HepG2 (cell line): ENCODE measurements around the gene TCAIM. TPM values are rescaled to one million over a fixed set of nuclear protein-coding genes. Genes with fewer than 3 reads are reported as not detected.

Experiments
- CENPX ChIP-seq: sonication (generic); formaldehyde crosslinking; IDR thresholded peaks from 2 replicates; pipeline ENCODE4 v1.9.0; 2021; ENCODE audit warnings: mild to moderate bottlenecking, missing genetic modification reagents, moderate library complexity
- CREB1 ChIP-seq, 2 experiments: fragments of 450-650 bp in 1 of 2; IDR thresholded peaks; 2 replicates each; pipeline ENCODE4 v1.6.1; 2016 to 2017; ENCODE audit warnings: control low read depth in 1 of 2, mild to moderate bottlenecking in 1 of 2, missing compliant biosample characterization in 1 of 2, missing genetic modification characterization in 1 of 2
- HNRNPUL1 ChIP-seq: fragments of 200-400 bp; formaldehyde crosslinking; IDR thresholded peaks from 2 replicates; pipeline ENCODE4 v1.6.1; 2017; ENCODE audit warnings: low read depth, mild to moderate bottlenecking, low read length, moderate library complexity
- JUN ChIP-seq: sonication (generic); formaldehyde crosslinking; IDR thresholded peaks from 2 replicates; pipeline ENCODE4 v1.4.0; 2020; ENCODE audit warnings: mild to moderate bottlenecking, missing genetic modification reagents
- KIAA2018 ChIP-seq: sonication (generic); formaldehyde crosslinking; IDR thresholded peaks from 2 replicates; pipeline ENCODE4 v1.5.0; 2020; ENCODE audit warnings: mild to moderate bottlenecking, missing genetic modification reagents, borderline replicate concordance
- KLF6 ChIP-seq: IDR thresholded peaks from 2 replicates; pipeline ENCODE4 v1.8.0; 2016; ENCODE audit warnings: missing biosample characterization, missing genetic modification reagents
- MAX ChIP-seq: IDR thresholded peaks from 2 replicates; pipeline ENCODE4 v1.6.1; 2012; ENCODE audit warnings: inconsistent platforms
- NFRKB ChIP-seq: fragments of 450-650 bp; IDR thresholded peaks from 2 replicates; pipeline ENCODE4 v1.6.1; 2017
- PLRG1 ChIP-seq: fragments of 450-650 bp; conservative IDR thresholded peaks from 2 replicates; pipeline ENCODE4 v1.6.1; 2016
- POGZ ChIP-seq: sonication (generic); formaldehyde crosslinking; IDR thresholded peaks from 2 replicates; pipeline ENCODE4 v1.4.0; 2020; ENCODE audit warnings: mild to moderate bottlenecking, missing genetic modification reagents
- POLR2AphosphoS2 ChIP-seq: IDR thresholded peaks from 2 replicates; pipeline ENCODE4 v1.6.1; 2011; ENCODE audit warnings: low read depth, low read length, improper control_type of control experiment
- RCOR2 ChIP-seq: IDR thresholded peaks from 2 replicates; pipeline ENCODE4 v1.6.1; 2016; ENCODE audit warnings: missing biosample characterization, missing genetic modification reagents
- THAP8 ChIP-seq: sonication (generic); formaldehyde crosslinking; IDR thresholded peaks from 2 replicates; pipeline ENCODE4 v1.5.1; 2020; ENCODE audit warnings: missing genetic modification reagents, mild to moderate bottlenecking, borderline replicate concordance
- YY1 ChIP-seq: IDR thresholded peaks from 2 replicates; pipeline ENCODE4 v1.6.1; 2011; ENCODE audit warnings: low read length, low read depth, moderate library complexity, mild to moderate bottlenecking; ENCODE audit not compliant: insufficient read depth, insufficient replicate concordance
- ZFP36 ChIP-seq: fragments of 150-350 bp; IDR thresholded peaks from 2 replicates; pipeline ENCODE4 v1.6.1; 2018; ENCODE audit warnings: borderline replicate concordance, low read length, low read depth; ENCODE audit not compliant: partially characterized antibody
- ZIK1 ChIP-seq: sonication (generic); formaldehyde crosslinking; IDR thresholded peaks from 2 replicates; pipeline ENCODE4 v1.5.0; 2020; ENCODE audit warnings: mild to moderate bottlenecking, low read depth, missing genetic modification reagents, borderline replicate concordance
- ZKSCAN1 ChIP-seq: fragments of 150-350 bp; IDR thresholded peaks from 2 replicates; pipeline ENCODE4 v1.6.1; 2014; ENCODE audit warnings: low read length
- ZNF354B ChIP-seq: sonication (generic); formaldehyde crosslinking; IDR thresholded peaks from 2 replicates; pipeline ENCODE4 v1.8.0; 2022; ENCODE audit warnings: mild to moderate bottlenecking, missing genetic modification reagents
- ZNF510 ChIP-seq: sonication (generic); formaldehyde crosslinking; IDR thresholded peaks from 2 replicates; pipeline ENCODE4 v1.4.0; 2020; ENCODE audit warnings: low read depth, mild to moderate bottlenecking, missing genetic modification reagents
- ZNF543 ChIP-seq: sonication (generic); formaldehyde crosslinking; IDR thresholded peaks from 2 replicates; pipeline ENCODE4 v1.4.0; 2020; ENCODE audit warnings: mild to moderate bottlenecking, missing genetic modification reagents
- ZNF547 ChIP-seq: sonication (generic); formaldehyde crosslinking; IDR thresholded peaks from 2 replicates; pipeline ENCODE4 v1.5.1; 2020; ENCODE audit warnings: mild to moderate bottlenecking, missing genetic modification reagents
- ZNF891 ChIP-seq: sonication (generic); formaldehyde crosslinking; IDR thresholded peaks from 2 replicates; pipeline ENCODE4 v1.5.0; 2020; ENCODE audit warnings: mild to moderate bottlenecking, missing genetic modification reagents
- polyA plus RNA-seq, 8 experiments: library from polyadenylated mRNA; depleted of rRNA in 3 of 8; stranded (reverse) in 7 of 8; unstranded in 1 of 8; fragments of >200 nt; fragmentation: Illumina TruSeq in 4 of 8; extraction: Trizol in 4 of 8; gene quantifications; 2 replicates each; pipeline versions ENCODE4 v1.2.1 to v1.2.3, GENCODE V29; 2011 to 2016; ENCODE audit warnings: low read depth in 4 of 8, missing spikeins in 1 of 8, mixed read lengths in 1 of 8; ENCODE audit not compliant: insufficient read depth in 1 of 8
- total RNA-seq, 5 experiments: library from RNA; depleted of rRNA; stranded (reverse); fragments of >200 nt; fragmentation: Illumina TruSeq; extraction: Trizol; gene quantifications; 2 replicates each; pipeline ENCODE4 v1.2.3, GENCODE V29; 2016; ENCODE audit warnings: low read depth in 1 of 5

The TCAIM gene
- total and polyA plus RNA-seq, 2 of the 13 experiments (the other 11 are each of a cell fraction or from before 2014, with no cell fraction given): 16.9 to 22.6 TPM

- no peak for TF ChIP-seq ZNF510
- no peak for TF ChIP-seq ZIK1 (CRISPR knock-in tag)
- TF ChIP-seq POLR2AphosphoS2: no peak
- no peak for TF ChIP-seq THAP8 (CRISPR knock-in tag)
- TF ChIP-seq ZNF354B: no peak
- TF ChIP-seq POGZ (CRISPR knock-in tag): no peak
- TF ChIP-seq RCOR2 (CRISPR knock-in tag): no peak
- no peak for TF ChIP-seq ZKSCAN1
- TF ChIP-seq ZNF547: no peak
- no peak for TF ChIP-seq CREB1 (IDR thresholded peaks at IDR 0.05)
- TF ChIP-seq CREB1 (CRISPR knock-in tag; IDR thresholded peaks at IDR 0.05): no peak
- no peak for TF ChIP-seq ZFP36
- no peak for TF ChIP-seq PLRG1
- TF ChIP-seq MAX: no peak
- TF ChIP-seq ZNF891 (CRISPR knock-in tag): no peak
- no peak for TF ChIP-seq CENPX (CRISPR knock-in tag)
- no peak for TF ChIP-seq HNRNPUL1
- no peak for TF ChIP-seq KLF6 (CRISPR knock-in tag)
- TF ChIP-seq ZNF543 (CRISPR knock-in tag): no peak
- TF ChIP-seq JUN (CRISPR knock-in tag): no peak
- TF ChIP-seq YY1: no peak
- no peak for TF ChIP-seq NFRKB
- TF ChIP-seq KIAA2018 (CRISPR knock-in tag): no peak
Measured at GRCh38 chr3:44454258-44454657, 115.7 kb downstream of the TCAIM start (continued).
